Activated naive CD8-positive, alpha-beta T cell treated with anti-CD3 and anti-CD28 coated beads, Interleukin-2, amount 10 ng/mL, durations not matched to agents 7 days and 5 days (primary cell): ENCODE results near the gene DENND4B. TPM values are rescaled to one million over a fixed set of nuclear protein-coding genes. Genes with fewer than 3 reads are reported as not detected.
A peak's percentile ranks its signal among the peaks of the same experiment; 100 is the strongest.

Source experiments
- ATAC-seq: fragments of 150-1000 bp; cut with Tn5 transposase; one replicate; pipeline ENCODE4 v1.10.0; 2021; ENCODE audit warnings: low read depth, moderate library complexity
- POLR2A ChIA-PET: fragments of 350-600 bp; sonication (Branson Sonifier 250); formaldehyde crosslinking; loops from one replicate; lab custom pipeline; 2021; ENCODE audit warnings: antibody characterized with exemption; lab: Charles Lee
- DNase-seq: peaks from one replicate; pipeline ENCODE4 v3.0.0; 2021
- H3K27ac Mint-ChIP-seq: one replicate; pipeline ENCODE4 v1.8.0; 2022; ENCODE audit warnings: mild to moderate bottlenecking, mixed read lengths
- H3K27me3 Mint-ChIP-seq: one replicate; pipeline ENCODE4 v1.8.0; 2022; ENCODE audit warnings: mild to moderate bottlenecking, moderate library complexity, mixed read lengths
- H3K36me3 Mint-ChIP-seq: one replicate; pipeline ENCODE4 v1.8.0; 2021; ENCODE audit warnings: mild to moderate bottlenecking, mixed read lengths
- H3K4me1 Mint-ChIP-seq: one replicate; pipeline ENCODE4 v1.8.0; 2021; ENCODE audit warnings: mixed read lengths
- H3K4me3 Mint-ChIP-seq: one replicate; pipeline ENCODE4 v1.8.0; 2022; ENCODE audit warnings: mild to moderate bottlenecking, moderate library complexity, mixed read lengths
- H3K9me3 Mint-ChIP-seq: one replicate; pipeline ENCODE4 v1.8.0; 2021; ENCODE audit warnings: mixed read lengths
- total RNA-seq, 2 experiments: library from RNA; stranded (reverse); gene quantifications; one replicate each; pipeline ENCODE4 v1.2.3, GENCODE V29; 2021

The DENND4B gene
- total RNA-seq, 2 experiments from 2014 or later: 173 to 183 TPM

GRCh38 chr1:153957744-153958110, 11.2 kb upstream of the DENND4B start:
- Mint-ChIP-seq H3K4me1 (peaks cover 45% of the 10 kb centered on the region), H3K9me3 (no peaks in the 10 kb centered on the region), H3K4me3 (peak overlapping the region; percentile 94), H3K36me3 (peaks cover 16% of the 10 kb centered on the region), H3K27ac (peak overlapping the region; percentile 98), H3K27me3 (no peaks in the 10 kb centered on the region)
- ATAC-seq (peak; percentile 19), DNase-seq (no peak)
- POLR2A ChIA-PET: interaction anchor here (0.8 to 8.1 kb wide), 8 partner anchors 9 to 35 kb away, joined by 3 to 87 read pairs (median 18); partner anchors contain the start of genes CREB3L4, DENND4B, GATAD2B and JTB

GRCh38 chr1:153956997-153957715, 10.6 kb upstream of the DENND4B start:
- Mint-ChIP-seq H3K4me3 (peak overlapping the region; percentile 94), H3K27ac (peak overlapping the region; percentile 98), H3K27me3 (no peaks in the 10 kb centered on the region), H3K4me1 (peaks cover 40% of the 10 kb centered on the region), H3K9me3 (no peaks in the 10 kb centered on the region), H3K36me3 (peaks cover 19% of the 10 kb centered on the region)
- no peak for ATAC-seq
- POLR2A ChIA-PET: interaction anchor here (1.2 to 8.1 kb wide), 7 partner anchors 10 to 35 kb away, joined by 3 to 87 read pairs (median 16); partner anchors contain the start of genes CREB3L4, DENND4B, GATAD2B and JTB
- no peak for DNase-seq

GRCh38 chr1:153954826-153955225, 8.3 kb upstream of the DENND4B start:
- H3K27ac Mint-ChIP-seq: no peak overlapping the region

GRCh38 chr1:153953859-153954365, 7.4 kb upstream of the DENND4B start:
- no peaks in the 10 kb centered on the region for H3K27me3 Mint-ChIP-seq
- no peak for DNase-seq
- H3K9me3 Mint-ChIP-seq: no peaks in the 10 kb centered on the region
- no peak for ATAC-seq
- POLR2A ChIA-PET: interaction anchor here (1.0 to 8.1 kb wide), 5 partner anchors 9 to 72 kb away, joined by 3 to 87 read pairs (median 4); partner anchors contain the start of genes DENND4B and SLC39A1
- no peak overlapping the region for H3K4me3 Mint-ChIP-seq
- H3K27ac Mint-ChIP-seq: peak overlapping the region; percentile 36
- peaks cover 31% of the 10 kb centered on the region for H3K36me3 Mint-ChIP-seq
- H3K4me1 Mint-ChIP-seq: peaks cover 39% of the 10 kb centered on the region

More at GRCh38 chr1:153954826-153955225, 8.3 kb upstream of the DENND4B start:
- peaks cover 39% of the 10 kb centered on the region for H3K4me1 Mint-ChIP-seq
- DNase-seq (no peak), ATAC-seq (no peak)
- POLR2A ChIA-PET: interaction anchor here (1.1 to 8.1 kb wide), 5 partner anchors 8 to 73 kb away, joined by 3 to 87 read pairs (median 5); partner anchors contain the start of genes DENND4B, JTB and SLC39A1
- H3K4me3 Mint-ChIP-seq: no peak overlapping the region
- H3K36me3 Mint-ChIP-seq: peaks cover 31% of the 10 kb centered on the region
- no peaks in the 10 kb centered on the region for H3K27me3 Mint-ChIP-seq
- no peaks in the 10 kb centered on the region for H3K9me3 Mint-ChIP-seq

- Mint-ChIP-seq H3K36me3 (peaks cover 31% of the 10 kb centered on the region), H3K4me3 (no peak overlapping the region), H3K9me3 (no peaks in the 10 kb centered on the region), H3K4me1 (peaks cover 33% of the 10 kb centered on the region), H3K27me3 (no peaks in the 10 kb centered on the region), H3K27ac (no peak overlapping the region)
- POLR2A ChIA-PET: no interaction called here
- DNase-seq (no peak), ATAC-seq (no peak)
Measured at GRCh38 chr1:153951801-153952200, 5.3 kb upstream of the DENND4B start.

- no peak overlapping the region for H3K4me3 Mint-ChIP-seq
- peaks cover 31% of the 10 kb centered on the region for H3K36me3 Mint-ChIP-seq
- H3K27ac Mint-ChIP-seq: no peak overlapping the region
- no peak for DNase-seq
- no peaks in the 10 kb centered on the region for H3K9me3 Mint-ChIP-seq
- no peaks in the 10 kb centered on the region for H3K27me3 Mint-ChIP-seq
- POLR2A ChIA-PET: no interaction called here
- peaks cover 27% of the 10 kb centered on the region for H3K4me1 Mint-ChIP-seq
- ATAC-seq: no peak
Measured at GRCh38 chr1:153951183-153951582, 4.7 kb upstream of the DENND4B start.

- no peaks in the 10 kb centered on the region for H3K27me3 Mint-ChIP-seq
- peaks cover 32% of the 10 kb centered on the region for H3K4me1 Mint-ChIP-seq
- POLR2A ChIA-PET: interaction anchor here (0.6 to 5.5 kb wide), 26 partner anchors 9 to 414 kb away, joined by 3 to 101 read pairs (median 4); partner anchors contain the start of genes CREB3L4, CRTC2, GATAD2B and HAX1
- DNase-seq (peak; percentile 84), ATAC-seq (peak; percentile 50)
- H3K27ac Mint-ChIP-seq: peak overlapping the region; percentile 96
- no peaks in the 10 kb centered on the region for H3K9me3 Mint-ChIP-seq
- H3K36me3 Mint-ChIP-seq: peaks cover 25% of the 10 kb centered on the region
- H3K4me3 Mint-ChIP-seq: peak overlapping the region; percentile 95
Measured at GRCh38 chr1:153945795-153946621, 510 bp downstream of the DENND4B start.

- POLR2A ChIA-PET: interaction anchor here (0.7 to 5.5 kb wide), 23 partner anchors 9 to 413 kb away, joined by 3 to 101 read pairs (median 5); partner anchors contain the start of genes CREB3L4, CRTC2, GATAD2B and HAX1
- Mint-ChIP-seq H3K27me3 (no peaks in the 10 kb centered on the region), H3K36me3 (peaks cover 23% of the 10 kb centered on the region), H3K4me3 (peak overlapping the region; percentile 95), H3K9me3 (no peaks in the 10 kb centered on the region), H3K4me1 (peaks cover 24% of the 10 kb centered on the region), H3K27ac (peak overlapping the region; percentile 96)
- peak; percentile 87 for DNase-seq
- peak; percentile 69 for ATAC-seq
Measured at GRCh38 chr1:153945131-153945794, 1.3 kb downstream of the DENND4B start.

GRCh38 chr1:153944827-153945117, 1.7 kb downstream of the DENND4B start:
- peaks cover 22% of the 10 kb centered on the region for H3K4me1 Mint-ChIP-seq
- POLR2A ChIA-PET: interaction anchor here (0.7 to 5.5 kb wide), 18 partner anchors 8 to 213 kb away, joined by 3 to 101 read pairs (median 6); partner anchors contain the start of genes CREB3L4, CRTC2, GATAD2B and JTB

GRCh38 chr1:153944005-153944826, 2.3 kb downstream of the DENND4B start:
- peaks cover 22% of the 10 kb centered on the region for H3K4me1 Mint-ChIP-seq
- no peaks in the 10 kb centered on the region for H3K9me3 Mint-ChIP-seq
- no peak for ATAC-seq
- peak overlapping the region; percentile 96 for H3K27ac Mint-ChIP-seq
- POLR2A ChIA-PET: interaction anchor here (0.6 to 5.5 kb wide), 19 partner anchors 8 to 213 kb away, joined by 3 to 101 read pairs (median 5); partner anchors contain the start of genes CREB3L4, CRTC2, GATAD2B and JTB
- peak overlapping the region; percentile 95 for H3K4me3 Mint-ChIP-seq
- no peak for DNase-seq
- peaks cover 22% of the 10 kb centered on the region for H3K36me3 Mint-ChIP-seq
- H3K27me3 Mint-ChIP-seq: no peaks in the 10 kb centered on the region

More at GRCh38 chr1:153944827-153945117, 1.7 kb downstream of the DENND4B start:
- Mint-ChIP-seq H3K27me3 (no peaks in the 10 kb centered on the region), H3K9me3 (no peaks in the 10 kb centered on the region), H3K36me3 (peaks cover 22% of the 10 kb centered on the region), H3K27ac (peak overlapping the region; percentile 96), H3K4me3 (peak overlapping the region; percentile 95)
- ATAC-seq (no peak), DNase-seq (no peak)

GRCh38 chr1:153942766-153943549, 3.6 kb downstream of the DENND4B start:
- peaks cover 22% of the 10 kb centered on the region for H3K4me1 Mint-ChIP-seq

More at GRCh38 chr1:153942766-153943549, 3.6 kb downstream of the DENND4B start:
- no peaks in the 10 kb centered on the region for H3K9me3 Mint-ChIP-seq
- no peak overlapping the region for H3K4me3 Mint-ChIP-seq
- DNase-seq (no peak), ATAC-seq (no peak)
- H3K27me3 Mint-ChIP-seq: no peaks in the 10 kb centered on the region
- H3K36me3 Mint-ChIP-seq: peaks cover 22% of the 10 kb centered on the region
- POLR2A ChIA-PET: interaction anchor here (0.6 to 5.5 kb wide), 6 partner anchors 13 to 34 kb away, joined by 3 to 101 read pairs (median 38); partner anchors contain the start of genes CREB3L4, CRTC2, GATAD2B and JTB
- peak overlapping the region; percentile 69 for H3K27ac Mint-ChIP-seq
